ENCODE measurements around the gene TMEM53.

GRCh38 chr1:44681905-44682882, 7.9 kb upstream of the TMEM53 start:
- TF ChIP-seq NRF1 (IDR thresholded peaks at IDR 0.05; ENCODE audit: low read depth, low read length) (no peak), FOSL2 (IDR thresholded peaks at IDR 0.05; ENCODE audit: borderline replicate concordance, low read depth) (no peak), CTCF (IDR thresholded peaks at IDR 0.05) (no peak), EP300 (IDR thresholded peaks at IDR 0.05; ENCODE audit: borderline replicate concordance in 1 of 2, low read depth in 1 of 2, low read length in 1 of 2) (no peak), MAX (IDR thresholded peaks at IDR 0.05; ENCODE audit: low read depth) (no peak), ZBTB33 (IDR thresholded peaks at IDR 0.05; ENCODE audit: borderline replicate concordance, low read depth) (no peak), IRF3 (IDR thresholded peaks at IDR 0.05; ENCODE audit: low read depth, low read length) (no peak), YY1 (IDR thresholded peaks at IDR 0.05; ENCODE audit: low read depth) (no peak), MEF2A (IDR thresholded peaks at IDR 0.05; ENCODE audit: borderline replicate concordance, low read depth) (no peak), CHD2 (IDR thresholded peaks at IDR 0.05; ENCODE audit: low read length, partially characterized antibody) (no peak), RFX5 (IDR thresholded peaks at IDR 0.05; ENCODE audit: low read length) (no peak), USF1 (IDR thresholded peaks at IDR 0.05; ENCODE audit: borderline replicate concordance, low read depth) (no peak)
